AG04449 (cell line): ENCODE data around the gene IFI16.

Experiments used
- CTCF ChIA-PET: fragments of 350-600 bp; formaldehyde crosslinking; extraction: SDS; loops from one replicate; lab custom pipeline; 2021; ENCODE audit warnings: antibody characterized with exemption; lab: Yijun Ruan, JAX
- POLR2A ChIA-PET: fragments of 400-600, 350-600 bp; formaldehyde crosslinking; extraction: SDS; loops from one replicate; lab custom pipeline; 2020; ENCODE audit warnings: antibody characterized with exemption, inconsistent platforms; lab: Yijun Ruan, JAX
- DNase-seq: peaks from one replicate; pipeline ENCODE4 v3.0.0-alpha.2; 2010; ENCODE audit warnings: low read depth, low spot score
- H3K4me3 ChIP-seq: 2 replicates; pipeline ENCODE4 v1.5.1; 2011; ENCODE audit warnings: low read depth, mild to moderate bottlenecking, control low read depth, low read length
- CTCF ChIP-seq: IDR thresholded peaks from one replicate; pipeline ENCODE4 v1.5.1; 2011; ENCODE audit warnings: mild to moderate bottlenecking, moderate library complexity, low read length, control low read depth, inconsistent platforms; ENCODE audit not compliant: insufficient read depth; ENCODE audit errors: missing control alignments

IFI16 gene

GRCh38 chr1:159079525-159079924, 69.8 kb downstream of the IFI16 start:
- no peak for DNase-seq
- TF ChIP-seq CTCF, result no peak
- ChIA-PET CTCF (interaction anchor here (1.1 to 2.1 kb wide), 2 partner anchors 9 to 876 kb away, joined by 3 to 7 read pairs; no protein-coding TSS in a partner anchor), POLR2A (no interaction called here)
- no peak overlapping the region for H3K4me3 ChIP-seq

DNA sequence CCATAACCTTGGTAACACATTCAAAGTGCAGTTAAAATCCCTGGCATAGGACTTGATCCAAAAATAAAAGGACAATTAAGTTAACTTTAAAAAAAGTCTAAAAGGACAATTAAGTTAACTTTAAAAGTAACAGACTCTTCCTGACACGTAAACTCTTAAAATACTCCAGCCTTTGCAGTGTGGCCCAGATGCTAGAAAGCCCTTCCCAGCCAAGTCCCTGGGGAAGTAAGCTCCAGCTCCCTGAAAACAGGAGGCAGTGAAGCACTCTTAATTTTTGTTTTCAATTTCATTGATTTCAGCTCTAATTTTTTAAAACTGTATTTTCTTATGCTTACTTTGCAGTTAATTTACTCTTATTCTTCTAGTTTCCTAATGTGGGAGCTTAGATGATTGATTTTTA, 71.9 kb downstream of the IFI16 start:
- no peak overlapping the region for H3K4me3 ChIP-seq
- no peak for TF ChIP-seq CTCF
- DNase-seq, result no peak
- POLR2A ChIA-PET, result no interaction called here
- CTCF ChIA-PET, result interaction anchor here (0.7 to 3.5 kb wide), 3 partner anchors 9 to 51 kb away, joined by 3 to 26 read pairs (median 3); no protein-coding TSS in a partner anchor

DNA sequence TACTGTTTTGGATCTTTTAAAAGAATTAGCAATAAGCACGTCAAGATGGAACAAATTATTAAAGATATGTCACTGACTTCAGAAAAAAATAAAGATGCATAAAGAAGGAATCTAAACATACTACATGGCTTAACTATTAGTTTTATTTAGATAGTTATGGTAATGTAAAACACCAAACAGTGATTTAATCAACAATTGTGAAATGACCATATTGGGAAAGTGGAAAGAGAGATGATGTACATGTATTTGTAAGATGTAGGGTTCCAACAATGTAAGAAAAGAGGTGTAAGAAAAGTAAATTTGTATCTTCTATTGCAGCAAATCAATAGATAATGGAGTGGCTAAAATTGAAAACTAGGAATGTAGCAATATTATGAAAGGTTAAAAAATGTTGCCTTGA, 73.3 kb downstream of the IFI16 start:
- ChIA-PET CTCF (interaction anchor here (3.5 kb wide), 1 partner anchor 12 kb away, joined by 26 read pairs; no protein-coding TSS in a partner anchor), POLR2A (no interaction called here)
- TF ChIP-seq CTCF, result no peak
- H3K4me3 ChIP-seq, result no peak overlapping the region
- DNase-seq, result no peak

- no peak for DNase-seq
- ChIA-PET POLR2A (no interaction called here), CTCF (interaction anchor here (1.0 to 3.5 kb wide), 2 partner anchors 11 to 13 kb away, joined by 3 to 26 read pairs; no protein-coding TSS in a partner anchor)
- no peak for TF ChIP-seq CTCF
- H3K4me3 ChIP-seq, result no peak overlapping the region
Measured at GRCh38 chr1:159084152-159084551, 74.4 kb downstream of the IFI16 start.

DNA sequence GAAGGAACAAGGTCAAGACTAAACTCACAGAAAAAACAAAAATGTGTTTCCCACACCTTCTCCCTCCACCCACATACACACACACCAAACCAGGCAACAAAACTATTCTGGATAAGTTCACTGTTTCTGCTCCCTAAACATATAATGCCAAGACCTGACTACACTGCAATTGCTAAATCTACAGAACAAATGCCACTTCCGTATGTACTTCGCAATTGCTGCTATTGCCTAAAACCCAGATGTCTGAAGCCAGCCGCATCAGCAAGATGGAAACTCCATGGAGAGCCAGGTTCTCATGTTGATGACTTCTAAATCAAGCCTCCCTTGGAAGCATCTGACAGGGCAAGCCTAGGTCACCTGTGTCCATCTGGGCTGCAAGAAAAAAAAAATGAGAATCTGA, 75.2 kb downstream of the IFI16 start:
- no peak overlapping the region for H3K4me3 ChIP-seq
- ChIA-PET POLR2A (no interaction called here), CTCF (interaction anchor here (2.0 to 3.5 kb wide), 2 partner anchors 13 to 14 kb away, joined by 12 to 26 read pairs; no protein-coding TSS in a partner anchor)
- no peak for DNase-seq
- no peak for TF ChIP-seq CTCF

DNA sequence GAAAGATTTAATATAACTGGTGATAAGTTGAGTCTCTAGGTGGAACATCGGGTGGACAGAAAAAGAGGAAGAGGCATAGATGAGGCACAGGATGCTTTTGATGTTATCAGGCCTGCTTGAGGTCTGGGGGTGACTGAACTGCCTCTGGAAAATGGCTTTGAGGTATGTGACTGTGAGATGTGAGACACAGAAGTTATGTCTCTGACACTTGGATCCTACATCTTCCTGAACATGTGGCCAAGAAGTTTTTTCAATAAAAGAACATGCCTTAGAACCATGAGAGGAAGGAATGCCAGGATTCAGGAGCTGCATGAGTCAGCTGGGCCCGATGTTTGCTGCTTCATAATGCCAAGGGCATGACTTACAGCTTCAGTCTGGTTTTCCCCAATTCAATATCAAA, 78.3 kb downstream of the IFI16 start:
- ChIA-PET CTCF (interaction anchor here (1.7 to 3.2 kb wide), 5 partner anchors 10 to 884 kb away, joined by 6 to 21 read pairs (median 7); no protein-coding TSS in a partner anchor), POLR2A (no interaction called here)
- DNase-seq, result peak; percentile 70
- no peak overlapping the region for H3K4me3 ChIP-seq
- TF ChIP-seq CTCF, result no peak
